Panc1 (cell line): Measurements from ENCODE around the gene GPR157.

Experiments
- POLR2AphosphoS5 ChIP-seq: IDR thresholded peaks from 2 replicates; pipeline ENCODE4 v1.6.1; 2012; ENCODE audit warnings: mild to moderate bottlenecking, low read depth, low read length, moderate library complexity
- TCF7L2 ChIP-seq: IDR thresholded peaks from 2 replicates; pipeline ENCODE4 v1.6.1; 2011; ENCODE audit warnings: mild to moderate bottlenecking, low read depth, low read length, inconsistent platforms
- TF ChIP-seq, protein P1 (sequence below): fragments of 450-650 bp; IDR thresholded peaks from 2 replicates; pipeline ENCODE4 v1.5.1; 2017; ENCODE audit warnings: mild to moderate bottlenecking
- TF ChIP-seq, protein P2 (sequence below), 2 experiments: IDR thresholded peaks; 2 replicates each; pipeline ENCODE4 v1.6.1; 2011 to 2012; ENCODE audit warnings: low read depth in 2 of 2, control low read depth in 1 of 2, low read length in 1 of 2, mild to moderate bottlenecking in 1 of 2, moderate library complexity in 1 of 2; ENCODE audit not compliant: insufficient read depth in 1 of 2

DNA sequence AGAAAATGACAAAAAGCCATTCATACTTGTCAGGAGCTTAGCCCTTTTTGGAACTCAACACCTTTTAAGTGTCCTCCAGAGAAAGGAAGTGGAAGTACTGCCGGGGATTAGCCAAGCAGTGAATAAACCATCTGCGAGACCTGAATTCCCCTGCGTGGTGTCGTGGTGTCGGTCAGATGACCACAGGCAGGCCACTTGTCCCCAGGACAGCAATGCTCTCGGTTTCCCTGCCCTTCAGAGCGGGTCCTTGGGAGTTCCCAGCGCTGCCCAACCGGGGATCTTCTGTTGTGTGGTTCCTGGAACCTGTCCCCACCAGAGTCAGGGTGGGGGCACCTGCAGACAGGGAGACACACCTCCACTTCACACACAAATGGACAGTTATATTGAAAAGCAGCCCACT, 9.2 kb downstream of the GPR157 start:
- TF ChIP-seq TCF7L2: no peak
- TF ChIP-seq, protein P1, sequence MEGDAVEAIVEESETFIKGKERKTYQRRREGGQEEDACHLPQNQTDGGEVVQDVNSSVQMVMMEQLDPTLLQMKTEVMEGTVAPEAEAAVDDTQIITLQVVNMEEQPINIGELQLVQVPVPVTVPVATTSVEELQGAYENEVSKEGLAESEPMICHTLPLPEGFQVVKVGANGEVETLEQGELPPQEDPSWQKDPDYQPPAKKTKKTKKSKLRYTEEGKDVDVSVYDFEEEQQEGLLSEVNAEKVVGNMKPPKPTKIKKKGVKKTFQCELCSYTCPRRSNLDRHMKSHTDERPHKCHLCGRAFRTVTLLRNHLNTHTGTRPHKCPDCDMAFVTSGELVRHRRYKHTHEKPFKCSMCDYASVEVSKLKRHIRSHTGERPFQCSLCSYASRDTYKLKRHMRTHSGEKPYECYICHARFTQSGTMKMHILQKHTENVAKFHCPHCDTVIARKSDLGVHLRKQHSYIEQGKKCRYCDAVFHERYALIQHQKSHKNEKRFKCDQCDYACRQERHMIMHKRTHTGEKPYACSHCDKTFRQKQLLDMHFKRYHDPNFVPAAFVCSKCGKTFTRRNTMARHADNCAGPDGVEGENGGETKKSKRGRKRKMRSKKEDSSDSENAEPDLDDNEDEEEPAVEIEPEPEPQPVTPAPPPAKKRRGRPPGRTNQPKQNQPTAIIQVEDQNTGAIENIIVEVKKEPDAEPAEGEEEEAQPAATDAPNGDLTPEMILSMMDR: no peak
- TF ChIP-seq, protein P2, sequence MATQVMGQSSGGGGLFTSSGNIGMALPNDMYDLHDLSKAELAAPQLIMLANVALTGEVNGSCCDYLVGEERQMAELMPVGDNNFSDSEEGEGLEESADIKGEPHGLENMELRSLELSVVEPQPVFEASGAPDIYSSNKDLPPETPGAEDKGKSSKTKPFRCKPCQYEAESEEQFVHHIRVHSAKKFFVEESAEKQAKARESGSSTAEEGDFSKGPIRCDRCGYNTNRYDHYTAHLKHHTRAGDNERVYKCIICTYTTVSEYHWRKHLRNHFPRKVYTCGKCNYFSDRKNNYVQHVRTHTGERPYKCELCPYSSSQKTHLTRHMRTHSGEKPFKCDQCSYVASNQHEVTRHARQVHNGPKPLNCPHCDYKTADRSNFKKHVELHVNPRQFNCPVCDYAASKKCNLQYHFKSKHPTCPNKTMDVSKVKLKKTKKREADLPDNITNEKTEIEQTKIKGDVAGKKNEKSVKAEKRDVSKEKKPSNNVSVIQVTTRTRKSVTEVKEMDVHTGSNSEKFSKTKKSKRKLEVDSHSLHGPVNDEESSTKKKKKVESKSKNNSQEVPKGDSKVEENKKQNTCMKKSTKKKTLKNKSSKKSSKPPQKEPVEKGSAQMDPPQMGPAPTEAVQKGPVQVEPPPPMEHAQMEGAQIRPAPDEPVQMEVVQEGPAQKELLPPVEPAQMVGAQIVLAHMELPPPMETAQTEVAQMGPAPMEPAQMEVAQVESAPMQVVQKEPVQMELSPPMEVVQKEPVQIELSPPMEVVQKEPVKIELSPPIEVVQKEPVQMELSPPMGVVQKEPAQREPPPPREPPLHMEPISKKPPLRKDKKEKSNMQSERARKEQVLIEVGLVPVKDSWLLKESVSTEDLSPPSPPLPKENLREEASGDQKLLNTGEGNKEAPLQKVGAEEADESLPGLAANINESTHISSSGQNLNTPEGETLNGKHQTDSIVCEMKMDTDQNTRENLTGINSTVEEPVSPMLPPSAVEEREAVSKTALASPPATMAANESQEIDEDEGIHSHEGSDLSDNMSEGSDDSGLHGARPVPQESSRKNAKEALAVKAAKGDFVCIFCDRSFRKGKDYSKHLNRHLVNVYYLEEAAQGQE (IDR thresholded peaks at IDR 0.05; ENCODE audit: insufficient read depth in 1 of 2, low read depth in 2 of 2, low read length in 1 of 2): no peak
- TF ChIP-seq POLR2AphosphoS5: no peak
